Testis (tissue), 3 donors: ENCODE results near the gene ANKRD1. TPM values are rescaled to one million over a fixed set of nuclear protein-coding genes. Genes with fewer than 3 reads are reported as not detected.

Experiments
- DNase-seq: peaks from one replicate; pipeline ENCODE4 v3.0.0-alpha.2; 2019
- H3K27ac ChIP-seq, 2 donors: fragments of 200-600 bp; sonication (generic); one replicate each; pipeline ENCODE4 v1.5.1; 2019
- H3K27me3 ChIP-seq: fragments of 200-600 bp; sonication (generic); one replicate; pipeline ENCODE4 v1.5.1; 2019
- H3K36me3 ChIP-seq: fragments of 200-600 bp; sonication (generic); one replicate; pipeline ENCODE4 v1.5.1; 2017; ENCODE audit warnings: low read depth; ENCODE audit errors: missing control alignments
- H3K4me1 ChIP-seq: fragments of 200-600 bp; sonication (generic); one replicate; pipeline ENCODE4 v1.5.1; 2019
- H3K4me3 ChIP-seq, 2 donors: fragments of 200-600 bp; sonication (generic); one replicate each; pipeline ENCODE4 v1.5.1; 2017 to 2019
- H3K9me3 ChIP-seq: fragments of 200-600 bp; sonication (generic); one replicate; pipeline ENCODE4 v1.5.1; 2017
- POLR2A ChIP-seq: fragments of 450-650 bp; IDR thresholded peaks from one replicate; pipeline ENCODE4 v1.6.1; 2017; ENCODE audit warnings: antibody characterized with exemption, mild to moderate bottlenecking, moderate library complexity
- WGBS, 2 donors: methylation state at CpG; one replicate each; pipeline ENCODE4 v1.1.5; 2018; 5-methylcytosine and 5-hydroxymethylcytosine counted together
- intact Hi-C: fragments of 100-400 bp; cut with DNase I; formaldehyde crosslinking; loops from one replicate; pipeline ENCODE4 v1.15.1; 2023; ENCODE audit warnings: low total_unique reads
- polyA plus RNA-seq: library from polyadenylated mRNA; stranded (reverse); fragments of 350-450 nt; fragmentation: Illumina TruSeq; extraction: RNeasy Lipid Tissue Mini Kit (QIAGEN cat#74804); gene quantifications from one replicate; pipeline ENCODE4 v1.2.3, GENCODE V29; 2014; ENCODE audit warnings: low read depth, low replicate concordance; ENCODE audit not compliant: insufficient read depth
- small RNA-seq, 2 donors: library from RNA; depleted of rRNA; stranded (forward); fragments of <200 nt; gene quantifications; one replicate each; pipeline ENCODE3, GENCODE V24; 2016
- total RNA-seq, 2 donors: library from RNA; depleted of rRNA; stranded (reverse); fragments of >200 nt; gene quantifications; one replicate each; pipeline ENCODE4 v1.2.3, GENCODE V29; 2016
- TF ChIP-seq, protein P1 (sequence below), 3 experiments: fragments of 450-650 bp in 2 of 3; fragments of 200-600 bp in 1 of 3; sonication (generic) in 1 of 3; IDR thresholded peaks; one replicate each; pipeline ENCODE4 v1.5.1; 2016 to 2019; ENCODE audit warnings: antibody characterized with exemption in 3 of 3, mild to moderate bottlenecking in 2 of 3, moderate library complexity in 1 of 3

Gene ANKRD1
- total and polyA plus RNA-seq, 3 donors from 2014 or later: 0.19 to 2.1 TPM; not detected in 1

DNA sequence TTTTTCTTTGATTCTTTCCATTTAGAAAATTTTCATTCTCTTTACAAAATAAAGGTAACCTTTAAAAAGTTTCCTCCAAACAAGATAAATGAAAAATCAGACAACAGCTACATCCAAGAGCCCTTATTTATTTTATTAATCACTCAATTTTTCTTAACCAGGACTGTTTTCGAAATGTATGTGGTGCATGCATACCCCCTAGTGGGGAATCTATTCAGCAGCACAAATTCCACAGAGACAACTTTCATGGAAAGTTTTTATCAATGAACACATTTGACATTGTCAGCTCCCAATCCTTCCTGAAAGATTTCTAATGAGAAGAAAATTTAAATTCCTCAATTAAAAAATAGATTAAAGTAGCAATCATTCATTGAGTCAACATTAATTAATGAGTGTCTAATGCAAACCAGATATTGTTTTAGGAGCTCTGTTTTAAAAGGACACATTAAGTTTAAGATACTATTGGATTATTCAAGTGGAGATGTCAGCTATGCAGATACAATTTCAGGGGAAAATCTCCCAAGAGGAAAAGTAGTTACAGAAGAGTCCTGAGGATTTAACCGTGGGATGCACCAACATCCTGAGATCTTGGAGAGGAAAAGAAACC is 57.9 kb downstream of the ANKRD1 start:
- Histone ChIP-seq H3K27me3 (no peaks in the 10 kb centered on the region), H3K27ac (no peak overlapping the region), H3K4me1 (no peaks in the 10 kb centered on the region), H3K4me3 (no peak overlapping the region), H3K36me3 (no peaks in the 10 kb centered on the region), H3K9me3 (no peaks in the 10 kb centered on the region)
- 40 to 50% methylated on average over 2 of the region's 2 CpGs for WGBS, 2 donors
- intact Hi-C loops: no loop called here
- TF ChIP-seq, protein P1, sequence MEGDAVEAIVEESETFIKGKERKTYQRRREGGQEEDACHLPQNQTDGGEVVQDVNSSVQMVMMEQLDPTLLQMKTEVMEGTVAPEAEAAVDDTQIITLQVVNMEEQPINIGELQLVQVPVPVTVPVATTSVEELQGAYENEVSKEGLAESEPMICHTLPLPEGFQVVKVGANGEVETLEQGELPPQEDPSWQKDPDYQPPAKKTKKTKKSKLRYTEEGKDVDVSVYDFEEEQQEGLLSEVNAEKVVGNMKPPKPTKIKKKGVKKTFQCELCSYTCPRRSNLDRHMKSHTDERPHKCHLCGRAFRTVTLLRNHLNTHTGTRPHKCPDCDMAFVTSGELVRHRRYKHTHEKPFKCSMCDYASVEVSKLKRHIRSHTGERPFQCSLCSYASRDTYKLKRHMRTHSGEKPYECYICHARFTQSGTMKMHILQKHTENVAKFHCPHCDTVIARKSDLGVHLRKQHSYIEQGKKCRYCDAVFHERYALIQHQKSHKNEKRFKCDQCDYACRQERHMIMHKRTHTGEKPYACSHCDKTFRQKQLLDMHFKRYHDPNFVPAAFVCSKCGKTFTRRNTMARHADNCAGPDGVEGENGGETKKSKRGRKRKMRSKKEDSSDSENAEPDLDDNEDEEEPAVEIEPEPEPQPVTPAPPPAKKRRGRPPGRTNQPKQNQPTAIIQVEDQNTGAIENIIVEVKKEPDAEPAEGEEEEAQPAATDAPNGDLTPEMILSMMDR (IDR thresholded peaks at IDR 0.05): peak; percentile 35 to 69 (median 47)
- no peak for TF ChIP-seq POLR2A
- DNase-seq: no peak

Small RNAs within 50 kb of the gene (small RNA-seq; reads per million reads assigned to genes)
- gene RF00019 (0 reads per million in 2 donors), gene RNU6-740P (0 reads per million in 2 donors)

Other genes with a start within 250 kb of the ANKRD1 start
- 1 to 10 TPM; 8.3 to 9.4 TPM for gene HTR7, start 63.0 kb downstream of the ANKRD1 start, total RNA-seq
- gene HTR7, start 63.0 kb downstream of the ANKRD1 start, polyA plus RNA-seq: 26.2 TPM
- gene RPP30, start 49.1 kb downstream of the ANKRD1 start, total RNA-seq: 10 to 100 TPM; 55.7 to 57.5 TPM
- gene RPP30, start 49.1 kb downstream of the ANKRD1 start, polyA plus RNA-seq: 62.6 TPM